Ovary (tissue), 3 donors: ENCODE results near the gene BMPR1A.

Experiments used
- CTCF ChIP-seq, 3 donors: fragments of 450-650 bp in 2 of 3; fragments of 200-600 bp in 1 of 3; IDR thresholded peaks; one replicate each; pipeline versions ENCODE4 v1.5.1 to v1.8.0; 2016 to 2022; ENCODE audit warnings: antibody characterized with exemption in 3 of 3, mild to moderate bottlenecking in 1 of 3
- EP300 ChIP-seq: sonication (generic); formaldehyde crosslinking; IDR thresholded peaks from one replicate; pipeline ENCODE4 v1.6.1; 2017; ENCODE audit warnings: antibody characterized with exemption
- POLR2A ChIP-seq: fragments of 450-650 bp; IDR thresholded peaks from one replicate; pipeline ENCODE4 v1.6.1; 2017; ENCODE audit warnings: antibody characterized with exemption, mild to moderate bottlenecking, moderate library complexity
- donor health status: DM: no; HTN: no; CAD: no.

- TF ChIP-seq CTCF (IDR thresholded peaks at IDR 0.05) (no peak), EP300 (no peak), POLR2A (no peak)
These were observed 26.4 kb downstream of the BMPR1A start for GRCh38 chr10:86782701-86783418.
